Esophagus muscularis mucosa (tissue), 4 donors: ENCODE results near the gene NPTXR. TPM values are rescaled to one million over a fixed set of nuclear protein-coding genes. Genes with fewer than 3 reads are reported as not detected.

Experiments
- DNase-seq: peaks from one replicate; pipeline ENCODE4 v3.0.0-alpha.2; 2017; ENCODE audit errors: extremely low spot score
- H3K27ac ChIP-seq, 4 donors: fragments of 200-600 bp; sonication (generic); replicated peaks in 1 of 4; 1 replicate in 3 of 4; 2 replicates in 1 of 4; pipeline ENCODE4 v1.5.1; 2016 to 2019; ENCODE audit warnings: mild to moderate bottlenecking in 1 of 4
- H3K27me3 ChIP-seq, 4 donors: fragments of 200-600 bp; sonication (generic); one replicate each; pipeline versions ENCODE4 v1.5.1 to v1.6.0; 2016 to 2019
- H3K36me3 ChIP-seq, 4 donors: fragments of 200-600 bp; sonication (generic); one replicate each; pipeline ENCODE4 v1.5.1; 2016 to 2019
- H3K4me1 ChIP-seq, 4 donors: fragments of 200-600 bp; sonication (generic); one replicate each; pipeline ENCODE4 v1.5.1; 2016 to 2019
- H3K4me3 ChIP-seq, 4 donors: fragments of 200-600 bp; sonication (generic); 1 replicate in 2 of 4; 2 replicates in 2 of 4; pipeline ENCODE4 v1.5.1; 2016 to 2019; ENCODE audit warnings: mild to moderate bottlenecking in 4 of 4, moderate library complexity in 1 of 4
- H3K9me3 ChIP-seq, 4 donors: fragments of 200-600 bp; sonication (generic); 1 replicate in 3 of 4; 2 replicates in 1 of 4; pipeline ENCODE4 v1.5.1; 2016 to 2019
- EP300 ChIP-seq: sonication (generic); formaldehyde crosslinking; IDR thresholded peaks from one replicate; pipeline ENCODE4 v1.6.1; 2017; ENCODE audit warnings: antibody characterized with exemption
- POLR2A ChIP-seq: fragments of 450-650 bp; IDR thresholded peaks from one replicate; pipeline ENCODE4 v1.6.1; 2017; ENCODE audit warnings: antibody characterized with exemption, moderate library complexity, mild to moderate bottlenecking, low read depth
- POLR2AphosphoS5 ChIP-seq, 2 donors: sonication (generic); formaldehyde crosslinking; IDR thresholded peaks; one replicate each; pipeline ENCODE4 v1.6.1; 2017; ENCODE audit warnings: antibody characterized with exemption in 2 of 2
- WGBS: methylation state at CpG from one replicate; pipeline ENCODE4 v1.1.5; 2018; 5-methylcytosine and 5-hydroxymethylcytosine counted together
- intact Hi-C: fragments of 100-400 bp; cut with DNase I; formaldehyde crosslinking; loops from one replicate; pipeline ENCODE4 v1.15.1; 2023
- total RNA-seq, 4 donors: library from RNA; depleted of rRNA; stranded (reverse); fragments of >200 nt; gene quantifications; one replicate each; pipeline versions ENCODE4 v1.1.0 to v1.2.1, GENCODE V29; 2016
- TF ChIP-seq, protein P1 (sequence below), 3 experiments: fragments of 200-600 bp in 2 of 3; fragments of 450-650 bp in 1 of 3; sonication (generic) in 2 of 3; IDR thresholded peaks; one replicate each; pipeline ENCODE4 v1.5.1; 2017 to 2019; ENCODE audit warnings: antibody characterized with exemption in 3 of 3, mild to moderate bottlenecking in 2 of 3, moderate library complexity in 1 of 3

Gene NPTXR
- total RNA-seq, 4 donors from 2014 or later = 8.2 to 15.0 (median 8.8) TPM

DNA sequence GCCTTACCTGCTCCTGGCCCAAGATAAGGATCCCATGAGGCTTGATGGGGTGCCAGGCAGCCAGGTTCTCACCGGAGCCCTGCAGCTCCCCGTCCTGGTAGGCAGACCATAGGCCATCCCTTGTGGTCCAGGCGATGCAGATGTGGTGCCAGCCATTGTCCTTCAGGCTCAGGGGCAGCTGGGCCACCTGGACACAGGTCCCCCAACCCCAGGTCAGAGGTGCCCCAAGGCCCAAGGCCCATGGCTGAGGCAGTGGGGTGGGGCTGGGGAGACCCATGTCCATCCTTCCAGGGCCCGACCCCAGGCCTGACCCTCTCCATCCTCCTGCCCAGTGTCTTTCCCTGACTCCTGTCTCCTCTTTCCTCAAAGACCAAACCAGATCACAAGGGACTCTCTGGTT lies 20.8 kb downstream of the NPTXR start:
- Histone ChIP-seq H3K36me3 (peaks cover 0 to 3% (median 0%) of the 10 kb centered on the region in 4 donors), H3K27ac (no peak overlapping the region), H3K4me3 (no peak overlapping the region), H3K27me3 (no peaks in the 10 kb centered on the region), H3K4me1 (no peaks in the 10 kb centered on the region), H3K9me3 (no peaks in the 10 kb centered on the region)
- no peak for TF ChIP-seq POLR2AphosphoS5 (IDR thresholded peaks at IDR 0.05)
- TF ChIP-seq, protein P1, sequence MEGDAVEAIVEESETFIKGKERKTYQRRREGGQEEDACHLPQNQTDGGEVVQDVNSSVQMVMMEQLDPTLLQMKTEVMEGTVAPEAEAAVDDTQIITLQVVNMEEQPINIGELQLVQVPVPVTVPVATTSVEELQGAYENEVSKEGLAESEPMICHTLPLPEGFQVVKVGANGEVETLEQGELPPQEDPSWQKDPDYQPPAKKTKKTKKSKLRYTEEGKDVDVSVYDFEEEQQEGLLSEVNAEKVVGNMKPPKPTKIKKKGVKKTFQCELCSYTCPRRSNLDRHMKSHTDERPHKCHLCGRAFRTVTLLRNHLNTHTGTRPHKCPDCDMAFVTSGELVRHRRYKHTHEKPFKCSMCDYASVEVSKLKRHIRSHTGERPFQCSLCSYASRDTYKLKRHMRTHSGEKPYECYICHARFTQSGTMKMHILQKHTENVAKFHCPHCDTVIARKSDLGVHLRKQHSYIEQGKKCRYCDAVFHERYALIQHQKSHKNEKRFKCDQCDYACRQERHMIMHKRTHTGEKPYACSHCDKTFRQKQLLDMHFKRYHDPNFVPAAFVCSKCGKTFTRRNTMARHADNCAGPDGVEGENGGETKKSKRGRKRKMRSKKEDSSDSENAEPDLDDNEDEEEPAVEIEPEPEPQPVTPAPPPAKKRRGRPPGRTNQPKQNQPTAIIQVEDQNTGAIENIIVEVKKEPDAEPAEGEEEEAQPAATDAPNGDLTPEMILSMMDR (IDR thresholded peaks at IDR 0.05) = no peak
- no peak for TF ChIP-seq EP300
- TF ChIP-seq POLR2A = no peak
- DNase-seq = no peak
- intact Hi-C loops = no loop called here
- WGBS = 88% methylated on average over 4 of the region's 4 CpGs

DNA sequence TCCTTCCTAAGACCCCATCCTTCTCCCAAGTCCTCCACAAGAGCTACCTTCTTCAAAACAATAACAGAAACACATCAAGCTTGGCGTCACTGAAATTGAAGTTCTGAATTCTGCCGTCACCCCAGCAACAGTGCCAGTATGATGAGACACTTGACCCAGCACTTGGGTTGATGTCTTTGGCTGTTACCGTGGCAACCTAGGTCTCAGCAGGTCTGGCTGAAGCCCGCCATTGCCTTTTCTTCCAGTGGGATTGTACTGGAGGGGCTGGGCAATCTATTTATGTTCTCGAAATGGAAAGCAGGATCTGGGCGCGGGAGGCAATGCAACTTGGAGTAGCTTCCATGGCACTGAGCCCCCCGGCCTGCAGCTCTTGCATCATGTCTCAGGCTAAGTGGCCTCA lies 23.8 kb downstream of the NPTXR start:
- intact Hi-C loops = no loop called here

DNA sequence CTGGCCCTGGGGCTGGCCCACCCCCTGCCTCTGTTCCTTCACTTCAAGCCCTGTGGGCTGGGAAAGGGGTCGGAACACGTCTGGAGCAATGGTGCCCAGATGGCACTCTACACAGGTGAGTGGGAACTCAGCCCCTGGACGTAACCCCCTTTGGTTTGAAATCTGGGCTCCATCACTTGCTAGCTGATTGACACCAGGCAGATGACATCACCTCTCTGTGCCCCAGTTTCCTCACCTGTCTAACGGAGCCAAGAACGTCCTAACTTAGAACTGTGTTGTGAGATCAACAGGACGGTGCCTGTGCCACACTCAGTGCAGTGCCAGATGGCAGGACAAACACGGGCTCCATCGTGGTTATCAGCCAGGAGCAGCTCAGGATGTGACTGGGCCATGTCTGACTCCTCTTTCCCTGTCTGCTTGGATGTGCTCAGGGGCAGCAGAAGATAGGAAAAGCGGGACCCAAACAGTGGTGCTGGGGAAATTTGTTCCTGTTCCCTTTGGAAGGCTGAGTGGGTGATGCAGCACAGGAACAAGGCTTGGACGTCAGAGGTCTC lies 24.4 kb downstream of the NPTXR start:
- Histone ChIP-seq H3K4me1 (no peaks in the 10 kb centered on the region), H3K9me3 (no peaks in the 10 kb centered on the region), H3K27ac (no peak overlapping the region), H3K4me3 (no peak overlapping the region), H3K36me3 (no peaks in the 10 kb centered on the region), H3K27me3 (no peaks in the 10 kb centered on the region)
- TF ChIP-seq, protein P1 (IDR thresholded peaks at IDR 0.05) = no peak
- TF ChIP-seq POLR2A (no peak), POLR2AphosphoS5 (IDR thresholded peaks at IDR 0.05) (no peak), EP300 (no peak)
- DNase-seq = no peak
- intact Hi-C loops = no loop called here
- 81% methylated on average over 7 of the region's 10 CpGs for WGBS

More for the DNA sequence above, 23.8 kb downstream of the NPTXR start:
- TF ChIP-seq EP300 (no peak), POLR2A (no peak), POLR2AphosphoS5 (IDR thresholded peaks at IDR 0.05) (no peak)
- TF ChIP-seq, protein P1 (IDR thresholded peaks at IDR 0.05) = no peak
- Histone ChIP-seq H3K4me3 (no peak overlapping the region), H3K36me3 (no peaks in the 10 kb centered on the region), H3K9me3 (no peaks in the 10 kb centered on the region), H3K27me3 (no peaks in the 10 kb centered on the region), H3K4me1 (no peaks in the 10 kb centered on the region), H3K27ac (no peak overlapping the region)
- WGBS = 93% methylated on average over 8 of the region's 8 CpGs
- no peak for DNase-seq

DNA sequence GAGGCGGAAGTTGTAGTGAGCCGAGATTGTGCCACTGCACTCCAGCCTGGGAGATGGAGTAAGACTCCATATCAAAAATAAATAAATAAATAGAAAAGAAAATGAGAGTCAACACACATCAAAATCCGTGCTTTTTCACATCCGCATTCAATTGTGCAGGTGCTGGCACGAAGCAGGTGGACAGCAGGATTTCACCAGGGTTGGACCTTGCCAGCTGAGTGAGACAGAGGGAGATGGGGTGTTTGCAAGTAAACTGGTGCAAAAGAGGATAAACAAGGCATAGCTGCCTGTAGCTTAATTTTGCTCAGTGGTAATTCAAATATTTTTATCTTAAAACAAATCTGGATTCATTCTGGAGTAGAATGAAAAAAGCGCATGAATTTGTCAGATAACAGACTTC lies 26.6 kb downstream of the NPTXR start:
- DNase-seq = no peak
- Histone ChIP-seq H3K9me3 (no peaks in the 10 kb centered on the region), H3K4me3 (no peak overlapping the region), H3K4me1 (no peaks in the 10 kb centered on the region), H3K27ac (no peak overlapping the region), H3K27me3 (no peaks in the 10 kb centered on the region), H3K36me3 (no peaks in the 10 kb centered on the region)
- TF ChIP-seq POLR2AphosphoS5 (IDR thresholded peaks at IDR 0.05) (no peak), POLR2A (no peak), EP300 (no peak)
- TF ChIP-seq, protein P1 (IDR thresholded peaks at IDR 0.05) = no peak
- WGBS = 93% methylated on average over 6 of the region's 6 CpGs
- intact Hi-C loops = no loop called here

DNA sequence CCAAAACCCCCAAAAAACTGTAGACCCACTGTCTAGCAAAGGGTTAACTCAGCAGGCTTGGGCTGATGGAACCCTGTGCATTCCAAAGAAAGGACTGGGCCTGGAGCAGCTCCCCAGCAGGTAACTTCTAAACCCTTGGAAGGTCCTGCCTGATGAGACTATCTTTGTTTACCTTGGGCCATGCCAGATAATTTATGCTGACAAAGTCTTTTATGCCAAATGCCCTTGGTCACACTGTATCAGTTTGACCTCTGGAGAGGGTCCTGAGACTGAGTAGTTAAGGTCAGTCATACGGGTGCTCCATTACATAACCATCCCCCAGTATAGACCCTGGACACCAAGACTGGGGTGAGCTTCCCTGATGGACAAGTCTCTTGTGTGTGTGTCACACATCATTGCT lies 28.0 kb downstream of the NPTXR start:
- 44% methylated on average over 1 of the region's 1 CpG for WGBS
- Histone ChIP-seq H3K36me3 (no peaks in the 10 kb centered on the region), H3K4me3 (no peak overlapping the region), H3K9me3 (peaks cover 0 to under 1% (median 0%) of the 10 kb centered on the region in 4 donors), H3K27ac (no peak overlapping the region), H3K4me1 (no peaks in the 10 kb centered on the region), H3K27me3 (no peaks in the 10 kb centered on the region)
- no peak for DNase-seq
- no peak for TF ChIP-seq POLR2A
- TF ChIP-seq EP300 = no peak
- TF ChIP-seq, protein P1 (IDR thresholded peaks at IDR 0.05) = no peak
- TF ChIP-seq POLR2AphosphoS5 (IDR thresholded peaks at IDR 0.05) = no peak
- intact Hi-C loops = no loop called here
